ENCODE data around the gene EPHB1. TPM values are rescaled to one million over a fixed set of nuclear protein-coding genes. Genes with fewer than 3 reads are reported as not detected.

Gene EPHB1
- total RNA-seq, 1 donor from 2014 or later, result 13.7 TPM

GRCh38 chr3:134769287-134769868 lies 25.7 kb upstream of the EPHB1 start:
- H3K4me3 Mint-ChIP-seq, result no peak overlapping the region
- no peak overlapping the region for H3K27ac Mint-ChIP-seq (ENCODE audit: unreplicated experiment)
- H3K9me3 Mint-ChIP-seq, result no peaks in the 10 kb centered on the region
- no peaks in the 10 kb centered on the region for H3K36me3 Mint-ChIP-seq (ENCODE audit: low read depth)
- H3K4me1 Mint-ChIP-seq, result no peaks in the 10 kb centered on the region
- no peak for TF ChIP-seq CTCF (conservative IDR thresholded peaks at IDR 0.05)
- DNase-seq (ENCODE audit: low read depth, low spot score), result no peak
- no peaks in the 10 kb centered on the region for H3K27me3 Mint-ChIP-seq (ENCODE audit: low read depth)

DNA sequence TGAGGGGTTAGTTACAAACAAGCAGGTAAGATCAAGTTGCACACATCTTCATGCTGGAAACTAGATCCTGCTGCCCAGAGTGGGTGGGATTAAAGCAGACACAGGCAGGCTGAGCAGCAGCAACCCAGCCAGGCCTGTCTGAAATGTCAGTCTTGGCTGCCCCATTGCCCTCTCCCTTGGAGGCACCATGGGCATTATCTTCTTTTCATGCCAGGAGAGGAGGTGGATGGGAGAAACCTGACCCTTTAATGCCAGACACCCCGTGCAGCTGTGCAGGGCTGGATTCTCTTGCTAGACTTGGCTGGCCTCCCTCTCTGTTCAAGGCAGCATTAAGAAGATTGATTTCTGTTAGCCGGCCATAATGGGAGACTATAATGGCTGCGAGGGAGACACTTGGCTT lies 23.0 kb upstream of the EPHB1 start:
- no peak for TF ChIP-seq CTCF (conservative IDR thresholded peaks at IDR 0.05)
- Mint-ChIP-seq H3K27me3 (ENCODE audit: low read depth) (no peaks in the 10 kb centered on the region), H3K4me3 (no peak overlapping the region), H3K27ac (ENCODE audit: unreplicated experiment) (no peak overlapping the region), H3K9me3 (no peaks in the 10 kb centered on the region), H3K36me3 (ENCODE audit: low read depth) (no peaks in the 10 kb centered on the region), H3K4me1 (no peaks in the 10 kb centered on the region)
- no peak for DNase-seq (ENCODE audit: low read depth, low spot score)

GRCh38 chr3:134772591-134772990 lies 22.5 kb upstream of the EPHB1 start:
- H3K4me1 Mint-ChIP-seq, result no peaks in the 10 kb centered on the region
- H3K27ac Mint-ChIP-seq (ENCODE audit: unreplicated experiment), result no peak overlapping the region
- no peak for DNase-seq (ENCODE audit: low read depth, low spot score)
- no peak for TF ChIP-seq CTCF (conservative IDR thresholded peaks at IDR 0.05)
- no peak overlapping the region for H3K4me3 Mint-ChIP-seq
- H3K27me3 Mint-ChIP-seq (ENCODE audit: low read depth), result no peaks in the 10 kb centered on the region
- H3K36me3 Mint-ChIP-seq (ENCODE audit: low read depth), result no peaks in the 10 kb centered on the region
- H3K9me3 Mint-ChIP-seq, result no peaks in the 10 kb centered on the region

DNA sequence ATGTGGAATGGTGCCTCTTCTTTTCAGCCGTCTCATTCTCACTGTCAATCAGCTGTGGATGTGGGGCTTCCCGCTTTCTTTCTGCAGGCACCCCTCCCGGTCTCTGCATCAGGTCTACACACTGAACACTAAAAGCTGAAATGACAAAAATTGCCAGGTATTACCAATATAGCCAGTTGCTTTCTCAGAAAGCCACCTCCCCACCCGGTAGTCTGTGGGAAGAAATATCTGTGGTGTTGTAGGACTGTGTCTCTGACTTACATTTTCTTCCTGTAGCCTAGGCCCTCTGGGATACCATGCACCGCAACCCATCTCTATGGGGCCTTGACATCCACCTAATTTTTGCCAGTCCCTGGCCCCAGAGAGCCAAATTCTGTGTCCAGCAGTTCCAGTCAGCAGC lies 19.2 kb upstream of the EPHB1 start:
- Mint-ChIP-seq H3K27me3 (ENCODE audit: low read depth) (no peaks in the 10 kb centered on the region), H3K9me3 (no peaks in the 10 kb centered on the region), H3K4me1 (no peaks in the 10 kb centered on the region), H3K4me3 (no peak overlapping the region), H3K27ac (ENCODE audit: unreplicated experiment) (no peak overlapping the region), H3K36me3 (ENCODE audit: low read depth) (no peaks in the 10 kb centered on the region)
- DNase-seq (ENCODE audit: low read depth, low spot score), result no peak
- TF ChIP-seq CTCF (conservative IDR thresholded peaks at IDR 0.05), result no peak

- H3K27me3 Mint-ChIP-seq (ENCODE audit: low read depth), result no peaks in the 10 kb centered on the region
- no peak overlapping the region for H3K27ac Mint-ChIP-seq (ENCODE audit: unreplicated experiment)
- H3K4me3 Mint-ChIP-seq, result no peak overlapping the region
- no peak for DNase-seq (ENCODE audit: low read depth, low spot score)
- no peaks in the 10 kb centered on the region for H3K4me1 Mint-ChIP-seq
- H3K36me3 Mint-ChIP-seq (ENCODE audit: low read depth), result no peaks in the 10 kb centered on the region
- no peak for TF ChIP-seq CTCF (conservative IDR thresholded peaks at IDR 0.05)
- H3K9me3 Mint-ChIP-seq, result no peaks in the 10 kb centered on the region
Measured at GRCh38 chr3:134776518-134776917, 18.5 kb upstream of the EPHB1 start.

All from neural crest cell (in vitro differentiated cells).